Dermis microvascular lymphatic vessel endothelial cell (primary cell): ENCODE data around the gene ADGRL3. TPM values are rescaled to one million over a fixed set of nuclear protein-coding genes. Genes with fewer than 3 reads are reported as not detected.

Experiments used
- DNase-seq, 2 donors: peaks; one replicate each; pipeline versions ENCODE4 v3.0.0 to v3.0.0-alpha.2; 2010; ENCODE audit warnings: low read depth in 2 of 2
- total RNA-seq: library from RNA; depleted of rRNA; stranded (reverse); fragments of >200 nt; gene quantifications from 2 replicates; pipeline ENCODE4 v1.2.1, GENCODE V29; 2014

The ADGRL3 gene
- total RNA-seq, 1 donor from 2014 or later = 0.13 TPM

DNA sequence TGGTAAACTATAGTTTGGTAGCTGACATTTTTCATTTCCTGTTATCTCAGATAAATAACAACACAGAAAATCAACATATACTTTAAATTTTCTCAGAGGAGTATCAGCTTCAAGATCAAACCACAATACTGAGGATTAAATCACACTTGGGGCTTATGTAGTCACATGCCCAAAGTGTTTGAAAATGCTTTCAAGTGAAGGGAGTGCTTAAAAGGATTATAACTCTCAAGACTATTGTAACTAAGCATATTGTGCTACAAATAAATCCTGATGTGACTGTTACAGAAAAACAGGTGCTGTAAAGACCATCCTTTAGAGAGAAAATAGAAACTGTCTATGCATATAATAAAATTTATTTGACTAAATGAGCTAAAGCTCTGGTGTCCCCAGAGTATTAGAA is 887.6 kb downstream of the ADGRL3 start:
- no peak for DNase-seq

DNA sequence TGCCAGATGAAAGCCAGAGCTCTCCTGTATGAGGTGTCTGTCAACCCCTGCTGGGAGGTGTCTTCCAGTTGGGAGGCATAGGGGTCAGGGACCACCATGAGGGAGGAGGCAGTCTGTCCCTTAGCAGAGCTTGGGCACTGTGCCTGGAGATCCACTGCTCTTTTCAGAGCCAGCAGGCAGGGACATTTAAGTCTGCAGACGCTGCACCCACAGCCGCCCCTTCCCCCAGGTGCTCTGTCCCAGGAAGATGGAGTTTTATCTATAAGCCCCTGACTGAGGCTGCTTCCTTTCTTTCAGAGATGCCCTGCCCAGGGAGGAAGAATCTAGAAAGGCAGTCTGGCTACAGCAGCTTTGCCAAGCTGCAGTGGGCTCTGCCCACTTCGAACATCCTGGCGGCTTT is 893.6 kb downstream of the ADGRL3 start:
- no peak for DNase-seq

DNA sequence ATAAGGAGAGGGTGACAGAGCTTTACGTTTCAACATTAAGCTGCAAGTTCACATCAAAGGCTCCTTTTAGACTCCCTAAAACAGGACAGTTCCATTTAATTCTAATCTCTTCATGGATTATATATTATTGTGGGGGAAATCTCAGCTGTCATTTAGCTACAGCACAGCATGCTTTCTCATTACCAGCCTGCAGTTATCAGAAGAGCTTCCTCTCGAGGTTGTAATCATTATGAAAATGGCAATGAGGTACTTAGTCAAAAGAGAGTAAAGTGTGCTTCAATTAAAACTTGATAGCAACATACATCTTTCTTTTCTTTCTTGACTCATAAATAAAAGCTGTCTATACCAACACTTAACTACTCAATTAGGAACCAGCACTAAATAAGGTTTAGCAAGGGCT is 896.8 kb downstream of the ADGRL3 start:
- no peak for DNase-seq

DNA sequence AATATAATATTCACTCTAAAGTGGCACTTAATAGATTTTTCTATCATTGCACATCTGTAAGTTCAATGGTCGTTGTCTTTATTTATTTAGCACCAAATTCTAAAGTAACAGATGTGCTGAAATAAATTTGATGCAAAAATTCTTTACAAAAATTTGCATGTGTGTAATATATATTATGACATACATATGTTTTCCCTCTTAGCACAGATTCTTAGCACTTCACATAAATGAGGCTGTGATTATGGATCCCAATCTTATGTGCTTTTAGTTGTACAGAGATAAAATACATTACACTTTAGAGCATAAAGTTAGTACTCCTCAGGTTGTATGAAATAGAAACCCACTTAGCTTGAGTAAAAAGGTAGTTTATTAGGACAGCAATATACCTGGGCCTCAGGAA is 915.1 kb downstream of the ADGRL3 start:
- no peak for DNase-seq

DNA sequence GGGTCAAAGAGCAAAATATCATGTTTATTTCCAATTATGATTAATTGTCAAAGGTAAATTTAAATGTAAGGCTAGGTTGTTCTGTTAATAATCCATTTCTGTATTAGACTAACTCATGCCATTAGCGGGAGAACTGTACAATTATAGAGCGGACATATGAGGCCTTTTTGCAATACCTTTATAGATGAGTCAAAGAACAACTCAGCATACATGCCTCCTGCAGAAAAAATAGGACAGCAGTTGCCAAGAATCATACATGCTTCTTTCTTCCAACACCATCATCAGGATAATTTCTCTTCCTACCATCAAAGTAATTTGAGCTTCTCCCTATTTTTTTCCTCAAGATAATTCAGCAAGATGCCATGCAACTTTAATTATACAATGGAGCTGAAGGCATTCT is 917.8 kb downstream of the ADGRL3 start:
- no peak for DNase-seq

DNA sequence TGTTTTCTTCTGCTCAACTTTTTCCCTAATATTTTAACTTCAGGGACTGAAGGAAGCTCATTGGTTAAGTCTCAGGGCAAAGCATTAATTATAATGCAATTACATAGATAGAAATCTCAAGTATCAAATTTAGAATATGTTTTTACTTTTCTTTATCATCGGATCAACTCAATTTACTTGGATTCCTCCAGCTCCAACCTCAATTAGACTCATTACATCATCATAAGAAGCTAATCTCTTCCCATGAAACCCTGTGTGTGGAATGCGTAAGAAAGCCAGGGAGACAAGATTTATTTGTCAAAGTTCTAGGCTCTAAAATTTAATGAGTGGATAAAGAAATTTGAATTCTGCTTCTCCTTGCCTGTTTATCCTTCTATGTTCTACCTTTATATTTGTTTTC is 918.4 kb downstream of the ADGRL3 start:
- DNase-seq = no peak

DNA sequence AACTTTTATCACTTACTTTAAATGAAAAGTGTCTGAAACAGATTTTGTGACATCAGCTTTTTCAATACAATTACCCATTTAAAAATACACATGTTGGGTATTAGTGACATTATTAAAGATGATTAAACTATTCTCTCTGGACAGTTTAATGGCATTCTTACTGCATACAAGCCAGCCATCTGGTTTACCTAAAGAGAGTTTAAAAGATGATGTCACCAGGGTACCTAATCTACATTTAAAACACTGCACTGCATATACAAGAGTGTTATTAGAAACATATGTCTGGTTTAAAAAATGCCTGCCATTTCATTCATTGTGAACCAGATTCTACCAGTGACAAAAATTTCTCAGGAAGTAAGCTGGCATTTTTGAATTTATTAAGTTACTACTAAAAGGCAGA is 919.1 kb downstream of the ADGRL3 start:
- DNase-seq = no peak

DNA sequence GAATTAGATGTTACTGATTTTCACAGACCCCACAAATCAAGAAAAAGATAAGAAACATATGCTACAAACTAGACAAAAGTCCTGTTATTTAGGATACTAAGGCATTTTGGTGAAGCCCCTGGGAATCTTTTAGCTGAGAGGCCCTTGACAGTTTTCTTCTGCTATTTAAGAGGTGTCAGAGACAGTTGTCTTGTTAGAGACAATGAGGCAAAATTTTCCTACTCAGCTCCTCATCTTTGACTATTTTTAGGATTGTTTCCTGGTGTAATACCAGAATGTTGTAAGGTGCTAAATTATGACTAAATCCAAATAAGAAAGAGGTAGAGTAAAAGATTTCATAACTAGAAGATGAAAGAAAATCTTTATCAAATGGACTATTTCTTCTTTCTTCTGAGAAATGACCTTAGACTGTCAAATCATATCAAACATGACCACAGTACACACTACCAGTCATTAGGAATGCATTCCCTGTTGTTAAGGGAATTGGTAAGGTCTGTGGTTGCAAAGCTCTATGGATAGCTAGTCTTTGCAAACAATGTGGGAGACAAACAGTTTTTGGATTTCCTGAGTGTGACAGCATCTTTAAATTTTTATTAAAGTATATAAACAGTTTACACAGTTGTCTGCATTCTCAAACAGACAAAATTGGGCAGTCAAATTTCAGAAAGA is 926.1 kb downstream of the ADGRL3 start:
- DNase-seq = no peak
